ENCODE data around the gene CPA2.
"Not testable (repeated sequence)": the region's sequence is repeated elsewhere in the genome, so short reads cannot be mapped to it uniquely, and the experiment has no call there.

Gene CPA2

DNA sequence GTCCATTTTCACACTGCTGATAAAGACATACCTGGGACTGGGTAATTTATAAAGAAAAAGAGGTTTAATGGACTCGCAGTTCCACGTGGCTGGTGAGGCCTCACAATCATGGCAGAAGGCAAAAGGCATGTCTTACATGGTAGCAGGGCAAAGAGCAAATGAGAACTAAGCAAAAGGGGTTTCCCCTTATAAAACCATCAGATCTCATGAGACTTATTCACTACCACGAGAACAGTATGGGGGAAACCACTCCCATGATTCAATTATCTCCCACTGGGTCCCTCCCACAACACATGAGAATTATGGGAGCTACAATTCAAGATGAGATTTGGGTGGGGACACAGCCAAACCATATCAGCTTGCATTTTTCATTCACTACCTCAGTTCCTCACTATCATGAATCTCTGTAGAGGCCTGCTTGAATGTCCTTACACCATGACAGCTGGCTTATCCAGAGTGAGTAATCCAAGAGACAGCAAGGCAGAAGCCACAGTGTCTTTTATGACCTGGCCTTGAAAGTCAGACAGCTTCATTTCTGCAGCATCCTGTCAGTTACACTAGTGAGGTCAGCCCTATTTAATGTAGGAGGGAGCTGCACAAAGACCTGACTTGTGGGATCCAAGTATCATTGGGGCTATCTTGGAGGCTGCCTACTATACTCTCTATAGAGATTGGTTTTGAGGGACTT, 55.0 kb downstream of the CPA2 start:
- not testable (repeated sequence) for DNase-seq

DNA sequence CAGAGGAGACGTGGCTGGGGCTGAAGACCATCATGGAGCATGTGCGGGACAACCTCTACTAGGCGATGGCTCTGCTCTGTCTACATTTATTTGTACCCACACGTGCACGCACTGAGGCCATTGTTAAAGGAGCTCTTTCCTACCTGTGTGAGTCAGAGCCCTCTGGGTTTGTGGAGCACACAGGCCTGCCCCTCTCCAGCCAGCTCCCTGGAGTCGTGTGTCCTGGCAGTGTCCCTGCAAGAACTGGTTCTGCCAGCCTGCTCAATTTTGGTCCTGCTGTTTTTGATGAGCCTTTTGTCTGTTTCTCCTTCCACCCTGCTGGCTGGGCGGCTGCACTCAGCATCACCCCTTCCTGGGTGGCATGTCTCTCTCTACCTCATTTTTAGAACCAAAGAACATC, 56.0 kb downstream of the CPA2 start:
- no peak for DNase-seq

DNA sequence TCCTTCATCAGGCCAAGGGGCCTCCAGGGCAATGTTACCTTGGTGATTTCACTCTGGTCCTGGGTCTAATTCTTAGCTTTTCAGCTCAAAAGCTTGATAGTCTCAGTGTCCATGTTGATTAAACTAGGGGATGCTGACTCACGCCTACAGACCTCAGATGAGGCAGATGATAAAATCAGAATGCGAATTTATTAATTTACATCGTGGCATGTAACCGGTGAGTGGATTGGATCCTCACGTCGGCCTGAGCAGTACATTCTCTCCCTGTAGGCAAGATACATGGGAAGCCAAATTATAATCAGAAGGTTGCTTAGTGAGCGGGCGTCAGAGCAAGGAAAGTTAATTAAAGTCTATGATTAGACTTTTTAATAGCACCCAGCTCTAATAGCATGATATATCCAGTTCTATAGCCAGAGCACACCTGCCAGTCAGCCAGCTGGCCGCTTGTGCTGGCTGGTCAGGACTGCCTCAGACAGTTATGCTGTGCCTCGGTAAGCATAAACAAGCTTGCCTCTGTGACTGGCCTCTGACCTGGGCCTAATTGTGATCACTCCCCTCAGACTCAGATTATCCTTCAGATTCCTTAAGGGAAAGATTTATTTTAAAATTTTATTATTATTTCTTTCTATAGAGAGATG, 57.8 kb downstream of the CPA2 start:
- no peak for DNase-seq

DNA sequence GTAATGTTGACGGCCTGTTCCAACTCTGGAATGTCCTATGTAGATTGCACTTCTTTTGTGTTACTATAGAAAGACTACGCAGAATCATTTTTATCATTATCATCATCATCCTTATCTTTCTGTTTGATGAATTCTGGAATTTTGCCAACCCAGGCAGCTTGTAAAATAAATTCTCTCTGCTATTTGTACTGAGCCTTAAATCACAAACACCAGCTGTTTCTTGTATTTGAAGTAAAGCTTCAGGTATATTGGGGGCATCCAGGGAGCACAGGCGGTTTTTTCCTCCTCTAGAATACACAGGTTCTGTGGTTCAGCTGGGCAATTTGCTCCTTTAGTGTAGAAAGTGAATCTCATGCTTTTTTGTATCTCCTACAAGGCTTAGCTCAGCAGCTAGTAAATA, 63.0 kb downstream of the CPA2 start:
- DNase-seq = no peak

DNA sequence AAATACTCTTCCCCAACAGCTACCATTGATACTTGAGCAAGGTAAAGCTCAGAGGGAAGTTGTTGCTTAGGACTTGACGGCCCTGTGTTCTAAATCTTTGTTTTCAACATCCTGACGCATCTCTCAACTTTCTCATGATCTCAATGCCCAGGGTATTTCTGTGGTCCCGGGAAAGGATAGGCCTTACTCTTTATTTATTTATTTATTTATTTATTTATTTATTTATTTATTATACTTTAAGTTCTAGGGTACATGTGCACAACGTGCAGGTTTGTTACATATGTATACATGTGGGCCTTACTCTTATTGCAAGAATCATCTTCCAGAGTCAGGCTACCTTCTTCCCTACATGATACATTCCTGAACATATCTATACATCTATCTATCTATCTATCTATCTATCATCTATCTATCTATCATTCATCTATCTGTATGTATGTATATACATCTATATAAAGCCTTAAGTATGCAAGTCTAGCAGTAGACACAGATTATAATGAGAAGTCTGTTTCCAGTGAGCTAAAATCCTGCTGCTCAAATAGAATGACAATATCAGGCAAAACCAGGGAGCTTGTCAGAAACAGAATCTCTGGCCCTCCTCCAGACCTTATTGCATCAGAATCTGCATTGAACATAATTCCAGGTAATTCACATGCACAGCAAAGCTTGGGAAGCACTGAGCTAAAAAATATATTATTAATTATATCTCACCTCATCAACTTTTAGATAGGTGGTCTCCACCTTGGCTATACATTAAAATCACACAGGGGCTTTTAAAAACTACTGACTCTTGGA, 65.8 kb downstream of the CPA2 start:
- no peak for DNase-seq

DNA sequence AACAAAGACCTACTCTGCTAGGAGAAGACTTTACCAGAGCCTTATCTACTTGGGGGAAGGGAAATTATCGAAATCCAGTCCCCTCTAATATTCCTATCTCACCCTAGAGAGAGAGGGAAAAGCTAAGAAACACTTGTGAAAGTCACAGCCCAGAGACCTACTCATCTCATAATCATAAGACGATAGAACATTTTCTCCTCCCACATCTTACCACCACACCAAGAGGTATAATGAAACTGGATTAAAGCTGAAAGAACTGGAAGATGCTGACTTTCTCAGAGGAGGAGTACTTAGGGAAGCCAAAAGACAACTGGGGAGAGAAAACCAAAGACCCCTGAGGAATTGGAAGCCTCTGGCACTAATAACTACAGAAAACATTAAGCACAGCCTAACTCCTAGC, 67.2 kb downstream of the CPA2 start:
- DNase-seq = no peak

DNA sequence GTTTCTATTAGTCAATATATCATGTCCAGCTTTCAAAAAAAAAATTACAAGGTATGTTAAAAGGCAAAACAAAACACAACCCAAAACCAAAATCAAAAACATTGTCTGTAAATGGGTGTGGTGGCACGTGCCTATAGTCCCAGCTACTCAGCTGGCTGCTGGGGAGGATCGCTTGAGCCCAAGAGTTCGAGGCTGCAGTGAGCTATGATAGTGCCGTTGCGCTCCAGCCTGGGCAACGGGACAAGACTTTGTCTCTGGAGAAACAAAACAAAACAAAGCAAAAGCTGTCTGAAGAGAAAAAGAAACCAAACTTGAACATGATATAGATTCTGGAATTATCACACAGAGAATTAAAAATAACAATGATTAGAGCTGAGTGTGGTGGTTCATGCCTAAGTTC, 67.6 kb downstream of the CPA2 start:
- DNase-seq = no peak

DNA sequence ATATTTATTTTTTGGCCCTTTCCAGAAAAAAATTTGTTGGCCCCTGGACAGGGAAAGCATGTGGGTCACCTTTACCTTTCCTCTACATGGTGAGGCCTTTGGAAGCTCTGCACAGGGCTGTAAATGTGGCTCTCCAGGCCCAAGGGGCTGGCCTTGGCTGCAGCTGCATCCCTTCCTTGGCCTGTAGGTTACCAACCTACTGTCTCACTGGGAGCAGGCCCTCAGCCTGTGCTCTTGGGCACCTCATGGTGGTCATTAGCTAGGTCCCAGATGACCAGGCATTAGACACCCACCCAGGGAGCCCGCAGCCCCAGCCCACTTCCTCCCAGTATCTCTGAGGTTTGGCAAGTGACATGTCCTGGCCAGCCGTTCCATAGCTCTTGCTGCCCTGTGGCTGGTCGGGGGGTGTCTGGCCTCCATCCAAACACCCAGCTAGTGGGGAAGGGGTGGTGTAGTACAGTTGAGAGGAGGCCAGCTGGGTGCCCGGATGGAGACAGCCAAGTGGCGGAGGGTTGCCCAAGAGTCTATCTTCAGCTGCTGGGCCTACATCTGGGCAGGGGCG, 70.8 kb downstream of the CPA2 start:
- DNase-seq = no peak

DNA sequence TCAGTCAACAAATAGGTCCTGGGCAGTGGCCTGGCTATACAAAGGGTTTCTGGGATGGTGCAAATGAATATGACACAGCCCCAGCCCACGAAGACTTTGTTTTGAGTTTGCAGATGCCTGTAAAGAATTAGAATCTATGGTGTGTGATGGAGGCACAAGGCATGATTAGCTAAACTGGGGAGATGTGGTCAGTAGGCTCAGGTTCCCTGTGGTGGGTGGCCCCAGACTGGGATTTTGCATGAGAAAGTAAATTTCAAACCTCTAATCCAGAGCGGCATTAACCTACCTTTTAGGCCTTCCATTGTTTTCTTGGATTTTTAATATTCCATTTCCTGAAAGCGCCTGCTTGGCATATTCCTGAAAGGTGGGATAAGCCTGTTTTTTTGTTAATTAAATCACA, 71.6 kb downstream of the CPA2 start:
- no peak for DNase-seq
